ENCODE data around the gene DEGS2.

DEGS2 gene

GRCh38 chr14:100147691-100148464, 11.6 kb downstream of the DEGS2 start:
- DNase-seq (ENCODE audit: low spot score in 2 of 2), result peak in 1 of 2 donors; percentile 36
- Mint-ChIP-seq H3K9me3 (no peaks in the 10 kb centered on the region), H3K27ac (peak overlapping the region; percentile 90), H3K4me1 (peaks cover 30% of the 10 kb centered on the region), H3K4me3 (peak overlapping the region; percentile 60), H3K27me3 (no peaks in the 10 kb centered on the region), H3K36me3 (peaks cover 4% of the 10 kb centered on the region)
- ATAC-seq (ENCODE audit: low read depth), result peak; percentile 73

DNA sequence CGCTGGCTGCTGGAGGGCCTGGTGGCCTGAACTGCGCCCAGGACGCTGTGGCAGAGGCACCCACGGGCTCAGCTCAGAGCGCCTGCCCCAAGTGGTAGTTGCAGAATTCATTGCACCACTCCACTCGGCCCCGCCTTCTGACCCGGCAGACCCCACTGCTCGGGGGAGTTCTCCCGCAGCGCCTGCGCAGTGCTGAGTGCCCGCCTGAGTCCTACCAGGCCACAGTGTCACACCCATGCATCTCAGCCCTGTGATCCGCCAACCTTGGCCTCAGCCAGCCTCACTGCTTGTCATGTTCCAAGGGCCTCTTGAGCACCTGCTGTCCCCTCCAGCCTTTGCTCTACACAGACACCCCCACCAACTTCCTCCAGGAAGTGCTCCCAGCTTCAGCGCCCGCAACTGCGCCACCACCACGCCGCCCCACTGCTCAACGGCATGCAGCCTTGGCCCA, 12.2 kb downstream of the DEGS2 start:
- Mint-ChIP-seq H3K36me3 (peaks cover 5% of the 10 kb centered on the region), H3K4me1 (peaks cover 29% of the 10 kb centered on the region), H3K4me3 (peak overlapping the region; percentile 60), H3K27ac (peak overlapping the region; percentile 90), H3K9me3 (no peaks in the 10 kb centered on the region), H3K27me3 (no peaks in the 10 kb centered on the region)
- DNase-seq (ENCODE audit: low spot score in 2 of 2) (peak; percentile 50 to 63), ATAC-seq (ENCODE audit: low read depth) (peak; percentile 71)

DNA sequence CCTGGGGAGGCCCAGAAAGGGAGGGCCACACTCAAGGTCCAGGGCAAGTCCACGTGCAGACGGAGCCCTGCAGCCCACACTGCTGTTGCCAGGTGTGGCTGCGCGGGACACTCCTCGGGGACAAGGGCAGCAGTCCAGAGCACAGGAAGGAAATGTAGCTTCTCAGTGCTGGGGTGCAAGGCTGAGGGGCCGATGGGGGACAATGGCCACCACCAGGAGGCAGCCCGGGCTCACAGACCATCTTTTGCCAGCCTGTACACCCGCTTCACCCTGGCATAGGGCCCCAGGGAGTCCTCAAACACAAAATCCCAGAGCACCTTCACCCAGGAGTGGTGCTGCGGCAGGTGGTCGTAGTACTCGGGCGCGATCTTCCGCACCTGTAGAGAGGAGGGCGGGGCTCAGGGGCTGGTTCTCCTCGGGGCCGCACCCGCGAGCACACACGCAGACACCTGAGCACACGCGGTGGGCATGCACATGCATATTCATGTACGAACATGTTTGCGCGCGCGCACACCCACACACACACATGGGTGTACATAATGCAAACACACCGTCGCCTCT, 12.8 kb downstream of the DEGS2 start:
- H3K4me3 Mint-ChIP-seq, result no peak overlapping the region
- H3K4me1 Mint-ChIP-seq, result peaks cover 26% of the 10 kb centered on the region
- no peaks in the 10 kb centered on the region for H3K27me3 Mint-ChIP-seq
- H3K27ac Mint-ChIP-seq, result peak overlapping the region; percentile 90
- H3K36me3 Mint-ChIP-seq, result peaks cover 5% of the 10 kb centered on the region
- DNase-seq (ENCODE audit: low spot score in 2 of 2) (no peak), ATAC-seq (ENCODE audit: low read depth) (no peak)
- H3K9me3 Mint-ChIP-seq, result no peaks in the 10 kb centered on the region

- no peak for ATAC-seq (ENCODE audit: low read depth)
- H3K9me3 Mint-ChIP-seq, result no peaks in the 10 kb centered on the region
- H3K4me3 Mint-ChIP-seq, result no peak overlapping the region
Observed at GRCh38 chr14:100145682-100146464, 13.6 kb downstream of the DEGS2 start.

DNA sequence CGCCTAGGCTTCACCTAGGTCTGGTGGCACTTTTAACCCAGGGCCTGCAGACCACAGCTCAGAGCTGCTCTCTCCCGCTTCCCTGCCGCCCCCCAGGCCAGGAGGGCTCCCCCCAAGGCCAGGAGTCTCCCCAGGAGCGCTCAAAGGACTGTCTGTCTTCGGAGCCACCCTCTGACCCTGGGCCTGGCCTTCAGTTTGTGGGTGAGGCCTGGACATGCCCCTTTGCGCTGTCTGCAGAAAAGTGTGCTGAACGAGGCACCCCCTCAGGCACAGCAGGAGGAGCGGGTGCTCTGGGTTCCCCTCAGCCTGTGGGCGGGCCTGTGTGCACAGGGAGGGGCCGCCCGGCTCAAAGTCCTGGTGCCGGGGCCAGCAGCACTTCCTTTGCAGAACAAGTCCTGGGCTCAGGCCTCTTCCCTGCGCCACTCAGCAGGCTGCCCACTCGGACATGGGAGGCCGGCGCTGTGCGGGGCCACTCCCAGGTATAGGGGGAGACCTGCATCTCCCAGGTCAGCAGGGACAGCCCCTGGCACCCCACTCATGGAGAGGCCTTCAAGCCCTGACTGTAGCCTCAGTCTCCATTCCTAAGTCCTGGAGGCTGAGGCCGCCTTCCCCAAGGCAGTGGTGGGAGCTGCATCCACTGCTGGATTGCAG, 14.3 kb downstream of the DEGS2 start:
- no peak for DNase-seq (ENCODE audit: low spot score in 2 of 2)
- no peak for ATAC-seq (ENCODE audit: low read depth)
- H3K27me3 Mint-ChIP-seq, result no peaks in the 10 kb centered on the region
- H3K36me3 Mint-ChIP-seq, result peaks cover 5% of the 10 kb centered on the region
- no peak overlapping the region for H3K27ac Mint-ChIP-seq
- H3K9me3 Mint-ChIP-seq, result no peaks in the 10 kb centered on the region
- no peak overlapping the region for H3K4me3 Mint-ChIP-seq
- peaks cover 22% of the 10 kb centered on the region for H3K4me1 Mint-ChIP-seq

More at GRCh38 chr14:100145682-100146464, 13.6 kb downstream of the DEGS2 start:
- no peaks in the 10 kb centered on the region for H3K27me3 Mint-ChIP-seq
- H3K4me1 Mint-ChIP-seq, result peaks cover 22% of the 10 kb centered on the region
- DNase-seq (ENCODE audit: low spot score in 2 of 2), result no peak
- H3K36me3 Mint-ChIP-seq, result peaks cover 5% of the 10 kb centered on the region
- peak overlapping the region; percentile 90 for H3K27ac Mint-ChIP-seq

- Mint-ChIP-seq H3K27ac (no peak overlapping the region), H3K4me3 (no peak overlapping the region), H3K36me3 (peaks cover 5% of the 10 kb centered on the region), H3K27me3 (no peaks in the 10 kb centered on the region), H3K4me1 (peaks cover 22% of the 10 kb centered on the region), H3K9me3 (no peaks in the 10 kb centered on the region)
- DNase-seq (ENCODE audit: low spot score in 2 of 2) (no peak), ATAC-seq (ENCODE audit: low read depth) (no peak)
Observed at GRCh38 chr14:100144645-100144995, 14.8 kb downstream of the DEGS2 start.

- ATAC-seq (ENCODE audit: low read depth) (no peak), DNase-seq (ENCODE audit: low spot score in 2 of 2) (no peak)
- Mint-ChIP-seq H3K27ac (no peak overlapping the region), H3K27me3 (no peaks in the 10 kb centered on the region), H3K4me3 (no peak overlapping the region), H3K9me3 (no peaks in the 10 kb centered on the region), H3K36me3 (peaks cover 4% of the 10 kb centered on the region), H3K4me1 (peaks cover 21% of the 10 kb centered on the region)
Observed at GRCh38 chr14:100143934-100144333, 15.5 kb downstream of the DEGS2 start.

DNA sequence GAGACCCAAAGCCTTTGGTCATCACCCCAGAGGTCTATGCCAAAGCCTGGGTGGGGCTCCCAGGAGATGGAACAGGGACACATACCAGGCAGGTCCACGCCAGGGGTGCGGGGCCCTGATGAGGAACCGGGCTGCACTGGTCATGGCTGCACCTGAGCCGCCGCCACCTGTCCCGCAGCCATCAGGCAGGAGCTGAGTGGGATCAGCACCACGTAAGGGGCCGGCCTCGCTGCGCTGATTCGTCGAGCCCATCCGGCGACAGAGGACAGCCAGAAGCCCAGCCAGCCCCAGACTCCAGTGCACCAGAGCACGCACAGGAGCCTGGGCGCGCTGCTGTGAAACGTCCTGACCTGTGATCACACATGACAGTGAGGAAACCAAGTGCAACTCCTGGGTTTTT, 15.9 kb downstream of the DEGS2 start:
- ATAC-seq (ENCODE audit: low read depth) (no peak), DNase-seq (ENCODE audit: low spot score in 2 of 2) (no peak)
- Mint-ChIP-seq H3K27me3 (no peaks in the 10 kb centered on the region), H3K27ac (no peak overlapping the region), H3K4me3 (no peak overlapping the region), H3K36me3 (peaks cover 4% of the 10 kb centered on the region), H3K4me1 (peaks cover 17% of the 10 kb centered on the region), H3K9me3 (no peaks in the 10 kb centered on the region)

DNA sequence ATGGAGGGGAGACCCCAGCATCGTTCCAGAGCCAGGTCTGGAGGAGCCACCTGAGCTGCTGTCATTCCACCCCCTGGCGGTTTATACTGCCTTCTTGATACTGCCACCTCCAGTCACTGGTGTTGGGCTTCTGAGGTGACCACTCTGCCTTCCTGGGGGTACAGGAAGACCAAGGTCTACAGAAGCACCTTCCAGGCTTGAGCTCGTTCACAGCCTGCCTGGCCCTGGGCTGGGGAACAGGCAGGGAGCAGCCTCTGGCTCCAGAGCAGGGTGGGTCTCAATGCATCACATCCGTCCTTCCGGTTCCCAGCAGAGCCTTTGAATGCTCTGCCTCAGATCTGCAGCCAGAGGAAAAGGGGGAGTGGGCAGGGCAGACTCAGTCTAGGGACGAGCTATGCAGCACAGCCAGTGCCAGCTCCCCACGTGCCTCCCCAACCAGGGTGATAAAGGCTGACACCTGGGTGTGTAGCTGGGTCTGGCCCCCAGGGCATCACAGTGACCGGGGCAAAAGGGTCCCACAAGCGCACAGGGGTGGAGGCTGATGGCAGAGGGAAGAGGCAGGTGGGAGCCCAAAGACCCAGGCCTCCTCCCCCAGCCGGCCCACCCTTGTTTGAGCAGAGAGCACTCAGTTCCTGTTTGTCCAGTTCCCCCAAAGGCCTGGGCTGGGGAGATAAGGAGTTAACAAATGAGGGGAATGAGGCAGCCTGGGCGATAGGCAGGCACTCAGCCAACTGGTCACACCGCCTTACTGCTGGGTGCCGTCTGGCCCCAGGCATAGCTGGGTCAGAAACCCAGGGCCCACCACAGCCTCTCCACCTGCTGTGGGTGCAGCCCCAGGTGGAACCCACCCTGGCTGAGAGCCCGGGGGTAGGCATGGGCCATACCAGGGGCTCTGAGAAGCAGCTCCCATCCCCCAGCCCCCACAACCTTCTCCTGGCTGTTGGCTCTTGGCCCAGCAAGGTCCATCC, 17.1 kb downstream of the DEGS2 start:
- H3K9me3 Mint-ChIP-seq, result no peaks in the 10 kb centered on the region
- no peak for ATAC-seq (ENCODE audit: low read depth)
- H3K4me3 Mint-ChIP-seq, result no peak overlapping the region
- peaks cover 10% of the 10 kb centered on the region for H3K4me1 Mint-ChIP-seq
- H3K36me3 Mint-ChIP-seq, result peaks cover 6% of the 10 kb centered on the region
- DNase-seq (ENCODE audit: low spot score in 2 of 2), result no peak
- no peaks in the 10 kb centered on the region for H3K27me3 Mint-ChIP-seq
- H3K27ac Mint-ChIP-seq, result no peak overlapping the region

DNA sequence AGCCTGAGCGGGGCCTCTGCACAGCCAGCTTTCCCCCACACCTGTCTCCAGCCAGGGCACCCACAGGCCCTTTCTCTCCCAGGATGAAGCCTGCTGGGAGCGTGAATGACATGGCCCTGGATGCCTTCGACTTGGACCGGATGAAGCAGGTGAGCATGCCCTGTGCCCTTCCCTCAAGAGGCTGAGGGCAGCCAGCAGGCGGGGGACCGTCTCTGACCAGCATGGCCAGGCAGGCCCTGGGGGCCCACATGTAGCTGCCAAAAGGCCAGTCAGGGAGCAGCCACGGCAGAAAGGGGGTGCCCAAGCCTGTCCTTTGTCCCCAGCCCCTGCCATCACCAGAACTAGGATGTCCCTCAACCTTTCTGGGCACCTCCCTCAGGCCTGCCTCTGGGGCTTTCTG, 18.3 kb downstream of the DEGS2 start:
- Mint-ChIP-seq H3K36me3 (peaks cover 6% of the 10 kb centered on the region), H3K4me1 (peaks cover 6% of the 10 kb centered on the region), H3K27ac (no peak overlapping the region), H3K4me3 (no peak overlapping the region), H3K27me3 (no peaks in the 10 kb centered on the region), H3K9me3 (no peaks in the 10 kb centered on the region)
- no peak for DNase-seq (ENCODE audit: low spot score in 2 of 2)
- no peak for ATAC-seq (ENCODE audit: low read depth)

- ATAC-seq (ENCODE audit: low read depth) (no peak), DNase-seq (ENCODE audit: low spot score in 2 of 2) (no peak)
- Mint-ChIP-seq H3K4me1 (peaks cover 3% of the 10 kb centered on the region), H3K27ac (peak overlapping the region; percentile 20), H3K27me3 (no peaks in the 10 kb centered on the region), H3K9me3 (no peaks in the 10 kb centered on the region), H3K4me3 (no peak overlapping the region), H3K36me3 (peaks cover 6% of the 10 kb centered on the region)
Observed at GRCh38 chr14:100140452-100141078, 18.9 kb downstream of the DEGS2 start.

DNA sequence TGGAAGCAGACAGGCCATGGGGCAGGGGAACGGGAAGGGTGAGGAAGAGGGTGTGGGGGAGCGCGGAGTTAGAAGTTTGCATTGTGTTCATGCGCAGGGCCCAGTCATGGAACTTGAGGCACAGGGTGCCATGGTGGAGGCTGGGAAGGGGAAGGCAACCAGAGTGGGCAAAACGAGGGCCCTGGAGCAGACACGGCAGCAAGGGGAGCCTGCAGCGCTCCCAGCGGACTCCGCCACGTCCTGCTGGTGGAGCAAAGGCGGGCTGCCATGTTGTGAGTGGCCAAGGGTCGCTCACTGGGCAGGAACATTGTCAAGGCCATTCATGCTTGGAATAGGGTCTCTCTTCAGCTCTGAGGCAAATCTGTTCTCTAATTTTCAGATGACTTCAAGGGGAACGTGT, 20.5 kb downstream of the DEGS2 start:
- ATAC-seq (ENCODE audit: low read depth) (no peak), DNase-seq (ENCODE audit: low spot score in 2 of 2) (no peak)
- peaks cover 8% of the 10 kb centered on the region for H3K36me3 Mint-ChIP-seq
- H3K9me3 Mint-ChIP-seq, result no peaks in the 10 kb centered on the region
- H3K4me1 Mint-ChIP-seq, result peaks cover 4% of the 10 kb centered on the region
- H3K4me3 Mint-ChIP-seq, result no peak overlapping the region
- peak overlapping the region; percentile 82 for H3K27ac Mint-ChIP-seq
- no peaks in the 10 kb centered on the region for H3K27me3 Mint-ChIP-seq
